Right lobe of liver (tissue), 6 donors: ENCODE measurements around the gene RAB8A. TPM values are rescaled to one million over a fixed set of nuclear protein-coding genes. Genes with fewer than 3 reads are reported as not detected.

Experiments
- ATAC-seq, 4 donors: fragments of 200-7000 bp; cut with Tn5 transposase; one replicate each; pipeline ENCODE4 v1.9.1; 2020; ENCODE audit warnings: mild to moderate bottlenecking in 4 of 4, moderate library complexity in 4 of 4
- DNase-seq, 3 donors: peaks; one replicate each; pipeline ENCODE4 v3.0.0-alpha.2; 2020
- H3K27ac ChIP-seq, 3 donors: fragments of 200-600 bp; one replicate each; pipeline ENCODE4 v1.8.0; 2022
- H3K27me3 ChIP-seq, 2 donors: fragments of 200-600 bp; one replicate each; pipeline ENCODE4 v1.8.0; 2022
- H3K36me3 ChIP-seq, 4 donors: fragments of 200-600 bp; sonication (generic) in 1 of 4; one replicate each; pipeline versions ENCODE4 v1.5.1 to v1.8.0; 2017 to 2022; ENCODE audit warnings: control low read depth in 1 of 4
- H3K4me1 ChIP-seq, 4 donors: fragments of 200-600 bp; sonication (generic) in 1 of 4; one replicate each; pipeline versions ENCODE4 v1.5.1 to v1.8.0; 2017 to 2022; ENCODE audit warnings: control low read depth in 1 of 4
- H3K4me3 ChIP-seq, 3 donors: fragments of 200-600 bp; one replicate each; pipeline ENCODE4 v1.8.0; 2022
- H3K9me3 ChIP-seq, 4 donors: fragments of 200-600 bp; sonication (generic) in 1 of 4; one replicate each; pipeline versions ENCODE4 v1.5.1 to v1.8.0; 2017 to 2022; ENCODE audit warnings: control low read depth in 1 of 4
- CTCF ChIP-seq, 4 donors: fragments of 200-600 bp in 3 of 4; fragments of 450-650 bp in 1 of 4; IDR thresholded peaks; one replicate each; pipeline versions ENCODE4 v1.5.1 to v1.8.0; 2016 to 2022; ENCODE audit warnings: antibody characterized with exemption in 4 of 4, mild to moderate bottlenecking in 2 of 4
- POLR2A ChIP-seq: fragments of 450-650 bp; IDR thresholded peaks from one replicate; pipeline ENCODE4 v1.6.1; 2017; ENCODE audit warnings: antibody characterized with exemption, mild to moderate bottlenecking
- WGBS: methylation state at CpG from one replicate; pipeline ENCODE4 v1.1.6; 2018; ENCODE audit warnings: low coverage, low lambda C conversion rate; ENCODE audit not compliant: insufficient coverage; ENCODE audit errors: missing lambda C conversion rate; 5-methylcytosine and 5-hydroxymethylcytosine counted together
- intact Hi-C, 2 donors: fragments of 100-400 bp; cut with DNase I; formaldehyde crosslinking; loops; one replicate each; pipeline versions ENCODE4 v1.11.2 to v1.14.1; 2022
- total RNA-seq, 6 experiments: library from RNA; depleted of rRNA in 2 of 6; stranded (reverse); fragments of >200 nt in 2 of 6; fragmentation: NEBNext Ultra II Directional in 3 of 6; extraction: Animal tissue kit (Norgen Biotek cat#: 25700) in 3 of 6; gene quantifications; one replicate each; pipeline versions ENCODE4 v1.1.0 to v1.2.4, GENCODE V29; 2016 to 2023
- donor health status: DM: no; HTN: yes; CAD: no.
- donor health status: DM: no; HTN: no; CAD: no.
- donor health status: DM: no; HTN: no; CAD: no.
- donor health status: DM: no; HTN: yes; CAD: no.
- donor health status: DM: no; HTN: yes; CAD: no.

The RAB8A gene
- total RNA-seq, 6 experiments from 2014 or later, result 59.5 to 88.4 (median 72.5) TPM

- intact Hi-C loops, result loop anchor here in 1 of 2 donors (5.0 kb wide), 1 partner anchor 138 kb away; no protein-coding TSS in a partner anchor
- no peak for ATAC-seq
- TF ChIP-seq POLR2A (no peak), CTCF (IDR thresholded peaks at IDR 0.05) (no peak)
Observed at GRCh38 chr19:16180611-16181010, 68.9 kb downstream of the RAB8A start.

More at GRCh38 chr19:16180611-16181010, 68.9 kb downstream of the RAB8A start:
- no peaks in the 10 kb centered on the region for H3K36me3 ChIP-seq
- no peak for DNase-seq
- no peak overlapping the region for H3K4me3 ChIP-seq
- 54% methylated on average over 4 of the region's 4 CpGs for WGBS
- no peaks in the 10 kb centered on the region for H3K9me3 ChIP-seq
- peaks cover 0 to 5% (median 0%) of the 10 kb centered on the region in 4 donors for H3K4me1 ChIP-seq
- H3K27ac ChIP-seq, result no peak overlapping the region
- H3K27me3 ChIP-seq, result no peaks in the 10 kb centered on the region

Other genes with a start within 250 kb of the RAB8A start
- 100 to 1,000 TPM; 151 to 228 (median 173) TPM for gene CYP4F2, start 213.8 kb upstream of the RAB8A start, total RNA-seq
- 10 to 100 TPM; 55.3 to 95.8 (median 84.5) TPM for gene CYP4F11, start 177.4 kb upstream of the RAB8A start, total RNA-seq
- gene OR10H4, start 162.9 kb upstream of the RAB8A start, total RNA-seq, result not detected
- 10 to 100 TPM; 13.7 to 90.2 (median 45.6) TPM for gene TPM4, start 35.4 kb upstream of the RAB8A start, total RNA-seq
- gene HSH2D, start 31.8 kb downstream of the RAB8A start, total RNA-seq, result 1 to 10 TPM in 1 of 6 experiments, under 1 TPM in 5; 0.26 to 1.7 (median 0.48) TPM
- not detected for gene CIB3, start 61.6 kb downstream of the RAB8A start, total RNA-seq
- gene FAM32A, start 73.5 kb downstream of the RAB8A start, total RNA-seq, result 10 to 100 TPM; 32.1 to 65.8 (median 37.5) TPM
- 100 to 1,000 TPM in 1 of 6 experiments, 10 to 100 TPM in 5; 44.5 to 102 (median 62.5) TPM for gene AP1M1, start 86.0 kb downstream of the RAB8A start, total RNA-seq
- 10 to 100 TPM in 1 of 6 experiments, 1 to 10 TPM in 5; 3.7 to 10.1 (median 4.8) TPM for gene KLF2, start 212.9 kb downstream of the RAB8A start, total RNA-seq